ENCODE measurements around the gene OR2H2.
A peak's percentile ranks its signal among the peaks of the same experiment; 100 is the strongest.

Gene OR2H2

GRCh38 chr6:29627755-29628418 is 43.0 kb downstream of the OR2H2 start (continued):
- TF ChIP-seq ZSCAN16 (tag by site-specific recombination; IDR thresholded peaks at IDR 0.05): no peak
- peak; percentile 71; the same call in 1 of the 2 replicates for TF ChIP-seq ZNF366 (tag by site-specific recombination; conservative IDR thresholded peaks at IDR 0.05)
- TF ChIP-seq ZNF549 (tag by site-specific recombination; IDR thresholded peaks at IDR 0.05): no peak
- no peak for TF ChIP-seq ZNF48 (tag by site-specific recombination; IDR thresholded peaks at IDR 0.05)
- TF ChIP-seq REPIN1 (tag by site-specific recombination; IDR thresholded peaks at IDR 0.05; ENCODE audit: low read depth): no peak
- no peak for TF ChIP-seq ZNF701 (tag by site-specific recombination; IDR thresholded peaks at IDR 0.05)
- no peak for TF ChIP-seq GLI4 (tag by site-specific recombination; IDR thresholded peaks at IDR 0.05)
- TF ChIP-seq ZBTB6 (tag by site-specific recombination; IDR thresholded peaks at IDR 0.05): no peak
- no peak for TF ChIP-seq ZBTB20 (tag by site-specific recombination; IDR thresholded peaks at IDR 0.05)
- peak; percentile 23; the same call in 1 of the 2 replicates for TF ChIP-seq ZBTB21 (tag by site-specific recombination; IDR thresholded peaks at IDR 0.05)
- TF ChIP-seq MYNN (tag by site-specific recombination; IDR thresholded peaks at IDR 0.05; ENCODE audit: borderline replicate concordance): no peak
- TF ChIP-seq ZNF362 (tag by site-specific recombination; IDR thresholded peaks at IDR 0.05): no peak
- TF ChIP-seq ZNF529 (tag by site-specific recombination; IDR thresholded peaks at IDR 0.05; ENCODE audit: insufficient replicate concordance): no peak
- no peak for TF ChIP-seq ZBTB49 (tag by site-specific recombination; IDR thresholded peaks at IDR 0.05; ENCODE audit: low read depth)
- TF ChIP-seq ATF2 (tag by site-specific recombination; IDR thresholded peaks at IDR 0.05; ENCODE audit: low read depth): no peak
- TF ChIP-seq ZNF112 (tag by site-specific recombination; IDR thresholded peaks at IDR 0.05): no peak
- TF ChIP-seq ZNF302 (tag by site-specific recombination; IDR thresholded peaks at IDR 0.05; ENCODE audit: low read depth): no peak
- TF ChIP-seq ZNF513 (tag by site-specific recombination; IDR thresholded peaks at IDR 0.05): 0 out of 2 replicates have a peak, but pooled peaks have one; percentile 17
- TF ChIP-seq ZNF280C (tag by site-specific recombination; IDR thresholded peaks at IDR 0.05): no peak
- no peak for TF ChIP-seq ZNF514 (tag by site-specific recombination; IDR thresholded peaks at IDR 0.05)
- no peak; the same call in none of the 2 replicates for TF ChIP-seq PATZ1 (tag by site-specific recombination; IDR thresholded peaks at IDR 0.05)
- no peak for TF ChIP-seq ZBTB8A (tag by site-specific recombination; IDR thresholded peaks at IDR 0.05)
- peak; percentile 96 for TF ChIP-seq KLF8 (tag by site-specific recombination; IDR thresholded peaks at IDR 0.05)
- 0 out of 2 replicates have a peak, but pooled peaks have one; percentile 84 for TF ChIP-seq WT1 (tag by site-specific recombination; IDR thresholded peaks at IDR 0.05)
- no peak for TF ChIP-seq ZBTB7A (tag by site-specific recombination; IDR thresholded peaks at IDR 0.05; ENCODE audit: low read depth)
- TF ChIP-seq TRIM28 (IDR thresholded peaks at IDR 0.05; ENCODE audit: borderline replicate concordance, low read length): no peak
- TF ChIP-seq SCRT2 (tag by site-specific recombination; IDR thresholded peaks at IDR 0.05): no peak
